Keratinocyte (primary cell): ENCODE results near the gene INHBB. TPM values are rescaled to one million over a fixed set of nuclear protein-coding genes. Genes with fewer than 3 reads are reported as not detected.
"Not testable (repeated sequence)": the region's sequence is repeated elsewhere in the genome, so short reads cannot be mapped to it uniquely, and the experiment has no call there.

Experiments used
- DNase-seq: peaks from one replicate; pipeline ENCODE4 v3.0.0-alpha.2; 2011; ENCODE audit warnings: low read depth, missing footprints, low spot score
- FAIRE-seq: peaks from 2 replicates; lab custom pipeline; 2011; peaks lifted over from hg19 to GRCh38; lab: Jason Lieb, UNC
- H2AFZ ChIP-seq: 2 replicates; pipeline ENCODE4 v1.6.0; 2012; ENCODE audit warnings: low read length, control low read depth, inconsistent platforms; ENCODE audit not compliant: control insufficient read depth
- H3K27ac ChIP-seq: 2 replicates; pipeline ENCODE4 v1.5.1; 2011; ENCODE audit warnings: low read length; ENCODE audit not compliant: control insufficient read depth, insufficient read depth
- H3K27me3 ChIP-seq: 3 replicates; pipeline ENCODE4 v1.6.0; 2011; ENCODE audit warnings: low read length; ENCODE audit not compliant: control insufficient read depth, insufficient read depth; ENCODE audit errors: extremely low read depth
- H3K36me3 ChIP-seq, 2 experiments: 2 replicates in 1 of 2; 3 replicates in 1 of 2; pipeline ENCODE4 v1.5.1; 2011; ENCODE audit warnings: low read length in 2 of 2, mild to moderate bottlenecking in 1 of 2; ENCODE audit not compliant: control insufficient read depth in 2 of 2, insufficient read depth in 2 of 2; ENCODE audit errors: extremely low read depth in 1 of 2
- H3K4me1 ChIP-seq: 3 replicates; pipeline ENCODE4 v1.5.1; 2011; ENCODE audit warnings: low read length; ENCODE audit not compliant: control insufficient read depth, insufficient read depth; ENCODE audit errors: extremely low read depth
- H3K4me2 ChIP-seq: 3 replicates; pipeline ENCODE4 v1.6.0; 2011; ENCODE audit warnings: low read depth, low read length; ENCODE audit not compliant: control insufficient read depth, insufficient read depth; ENCODE audit errors: extremely low read depth
- H3K4me3 ChIP-seq, 3 experiments: fragments of 200-600 bp in 1 of 3; sonication (generic) in 1 of 3; 2 replicates in 2 of 3; 3 replicates in 1 of 3; pipeline ENCODE4 v1.5.1; 2011 to 2016; ENCODE audit warnings: low read length in 3 of 3, mild to moderate bottlenecking in 3 of 3, control low read depth in 2 of 3, inconsistent platforms in 1 of 3, low read depth in 1 of 3, mixed read lengths in 1 of 3, mixed run types in 1 of 3, moderate library complexity in 1 of 3; ENCODE audit not compliant: control insufficient read depth in 2 of 3, insufficient read depth in 2 of 3; ENCODE audit errors: extremely low read depth in 1 of 3
- H3K79me2 ChIP-seq: 2 replicates; pipeline ENCODE4 v1.6.0; 2012; ENCODE audit warnings: low read length; ENCODE audit not compliant: control insufficient read depth, insufficient read depth
- H3K9ac ChIP-seq: 3 replicates; pipeline ENCODE4 v1.6.0; 2011; ENCODE audit warnings: low read length; ENCODE audit not compliant: control insufficient read depth, insufficient read depth; ENCODE audit errors: extremely low read depth
- H3K9me1 ChIP-seq: 3 replicates; pipeline ENCODE4 v1.6.0; 2011; ENCODE audit warnings: low read length; ENCODE audit not compliant: control insufficient read depth, insufficient read depth; ENCODE audit errors: extremely low read depth
- H3K9me3 ChIP-seq: 2 replicates; pipeline ENCODE4 v1.5.1; 2012; ENCODE audit warnings: low read depth, low read length; ENCODE audit not compliant: control insufficient read depth
- H4K20me1 ChIP-seq: 3 replicates; pipeline ENCODE4 v1.6.0; 2011; ENCODE audit warnings: low read length; ENCODE audit not compliant: control insufficient read depth, insufficient read depth; ENCODE audit errors: extremely low read depth
- CTCF ChIP-seq, 3 experiments: IDR thresholded peaks in 1 of 3; conservative IDR thresholded peaks in 1 of 3; optimal IDR thresholded peaks in 1 of 3; 2 replicates in 2 of 3; 3 replicates in 1 of 3; pipeline versions ENCODE3 to v1.5.1; 2011; ENCODE audit warnings: low read length in 3 of 3, mild to moderate bottlenecking in 3 of 3, moderate library complexity in 2 of 3, control low read depth in 1 of 3, inconsistent platforms in 1 of 3; ENCODE audit not compliant: insufficient read depth in 2 of 3; ENCODE audit errors: extremely low read depth in 1 of 3
- EZH2 ChIP-seq: IDR thresholded peaks from one replicate; pipeline ENCODE4 v1.6.1; 2012; ENCODE audit warnings: inconsistent platforms, mild to moderate bottlenecking, low read length, moderate library complexity
- dilution Hi-C: fragments of 300-500 bp; cut with MboI; formaldehyde crosslinking; loops from one replicate; pipeline ENCODE4 v1.7.0; 2020; ENCODE audit warnings: low sequenced_read_pairs; ENCODE audit not compliant: extremely low pct_ligation_motif_present
- polyA plus RNA-seq, 5 experiments: library from polyadenylated mRNA; depleted of rRNA in 3 of 5; stranded (reverse) in 3 of 5; stranded (forward) in 1 of 5; unstranded in 1 of 5; fragments of >200 nt; gene quantifications; 1 replicate in 1 of 5; 2 replicates in 3 of 5; 3 replicates in 1 of 5; pipeline versions ENCODE4 v1.2.1 to v1.2.3, GENCODE V29; 2011 to 2012; ENCODE audit warnings: missing spikeins in 2 of 5, low read depth in 1 of 5, low replicate concordance in 1 of 5

INHBB gene
- polyA plus RNA-seq, 1 donor (not counting 4 experiments of a cell fraction or from before 2014, with no cell fraction given), result not detected

GRCh38 chr2:120310136-120310535 is 35.8 kb upstream of the INHBB start:
- H3K79me2 ChIP-seq, result no peaks in the 10 kb centered on the region
- no peaks in the 10 kb centered on the region for H3K9me3 ChIP-seq
- H3K27me3 ChIP-seq, result no peaks in the 10 kb centered on the region
- no peak overlapping the region for H3K4me2 ChIP-seq
- H3K4me1 ChIP-seq, result peaks cover 6% of the 10 kb centered on the region
- H2AFZ ChIP-seq, result no peak overlapping the region
- peaks cover 0 to 3% of the 10 kb centered on the region in 2 experiments for H3K36me3 ChIP-seq
- no peaks in the 10 kb centered on the region for H4K20me1 ChIP-seq
- no peak for DNase-seq
- H3K9ac ChIP-seq, result no peak overlapping the region
- dilution Hi-C loops, result no loop called here
- H3K27ac ChIP-seq, result no peak overlapping the region
- FAIRE-seq, result no peak
- TF ChIP-seq CTCF (optimal IDR thresholded peaks at IDR 0.05 in 1 of 3, IDR thresholded peaks at IDR 0.05 in 1 of 3, conservative IDR thresholded peaks at IDR 0.05 in 1 of 3; ENCODE audit: extremely low read depth in 1 of 3, insufficient read depth in 2 of 3, low read length in 3 of 3) (no peak), EZH2 (no peak)
- H3K9me1 ChIP-seq, result no peaks in the 10 kb centered on the region
- H3K4me3 ChIP-seq, result no peak overlapping the region

GRCh38 chr2:120310841-120311240 is 35.1 kb upstream of the INHBB start:
- H3K4me2 ChIP-seq, H3K4me1 ChIP-seq, H3K9me1 ChIP-seq, H3K79me2 ChIP-seq, FAIRE-seq, H2AFZ ChIP-seq, H3K4me3 ChIP-seq, H3K27me3 ChIP-seq, H4K20me1 ChIP-seq, dilution Hi-C loops, H3K9ac ChIP-seq, DNase-seq, H3K9me3 ChIP-seq, H3K36me3 ChIP-seq, H3K27ac ChIP-seq: not testable (repeated sequence)

- dilution Hi-C loops, result no loop called here
These were observed 33.9 kb upstream of the INHBB start for GRCh38 chr2:120312076-120312475.

More at GRCh38 chr2:120312076-120312475, 33.9 kb upstream of the INHBB start:
- peaks cover 6% of the 10 kb centered on the region for H3K4me1 ChIP-seq
- no peaks in the 10 kb centered on the region for H3K9me1 ChIP-seq
- no peak overlapping the region for H3K4me2 ChIP-seq
- H3K9ac ChIP-seq, result no peak overlapping the region
- H3K36me3 ChIP-seq, result no peaks in the 10 kb centered on the region
- H3K4me3 ChIP-seq, result no peak overlapping the region
- no peaks in the 10 kb centered on the region for H3K9me3 ChIP-seq
- no peaks in the 10 kb centered on the region for H3K27me3 ChIP-seq
- no peak overlapping the region for H3K27ac ChIP-seq
- H4K20me1 ChIP-seq, result no peaks in the 10 kb centered on the region
- H3K79me2 ChIP-seq, result no peaks in the 10 kb centered on the region
- FAIRE-seq, result no peak
- no peak for DNase-seq
- no peak overlapping the region for H2AFZ ChIP-seq
- no peak for TF ChIP-seq CTCF (optimal IDR thresholded peaks at IDR 0.05 in 1 of 3, IDR thresholded peaks at IDR 0.05 in 1 of 3, conservative IDR thresholded peaks at IDR 0.05 in 1 of 3; ENCODE audit: extremely low read depth in 1 of 3, insufficient read depth in 2 of 3, low read length in 3 of 3)
- no peak for TF ChIP-seq EZH2
